OCI-LY1 (cell line): ENCODE measurements around the gene PCNX3.

Experiments used
- CTCF ChIP-seq: fragments of 200-600 bp; sonication (generic), shearing (Covaris generic); IDR thresholded peaks from 2 replicates; pipeline ENCODE4 v1.5.1; 2017; ENCODE audit warnings: mild to moderate bottlenecking, antibody characterized with exemption, low read length, moderate library complexity, mixed read lengths
- EZH2 ChIP-seq: fragments of 200-600 bp; sonication (generic), shearing (Covaris generic); IDR thresholded peaks from 2 replicates; pipeline ENCODE4 v1.8.0; 2017; ENCODE audit warnings: borderline replicate concordance, mixed run types, mild to moderate bottlenecking, antibody characterized with exemption, low read length, moderate library complexity, mixed read lengths

GRCh38 chr11:65599955-65600246 lies 15.7 kb upstream of the PCNX3 start:
- TF ChIP-seq CTCF (no peak), EZH2 (no peak)
